ENCODE data around the gene XYLT1. TPM values are rescaled to one million over a fixed set of nuclear protein-coding genes. Genes with fewer than 3 reads are reported as not detected.

Gene XYLT1
- total and polyA plus RNA-seq, 2 of the 13 experiments (the other 11 are each of a cell fraction or from before 2014, with no cell fraction given) = not detected

- TF ChIP-seq ZNF550 (CRISPR knock-in tag; IDR thresholded peaks at IDR 0.05; ENCODE audit: borderline replicate concordance) (no peak), SALL1 (CRISPR knock-in tag; IDR thresholded peaks at IDR 0.05) (peak; percentile 52), EED (CRISPR knock-in tag; IDR thresholded peaks at IDR 0.05) (0 out of 2 replicates have a peak, but pooled peaks have one; percentile 41), KDM5B (CRISPR knock-in tag; IDR thresholded peaks at IDR 0.05; ENCODE audit: borderline replicate concordance) (no peak), LCORL (IDR thresholded peaks at IDR 0.05) (no peak), LCORL (CRISPR knock-in tag; IDR thresholded peaks at IDR 0.05) (peak; percentile 42; the same call in 1 of the 2 replicates), TP53 (CRISPR knock-in tag; conservative IDR thresholded peaks at IDR 0.05) (no peak), ZBED4 (CRISPR knock-in tag; IDR thresholded peaks at IDR 0.05; ENCODE audit: borderline replicate concordance) (no peak), JUND (CRISPR knock-in tag; IDR thresholded peaks at IDR 0.05) (peak; percentile 49; the same call in 1 of the 2 replicates), ZFP36 (IDR thresholded peaks at IDR 0.05; ENCODE audit: borderline replicate concordance, low read depth, low read length, partially characterized antibody) (no peak), SP2 (CRISPR knock-in tag; IDR thresholded peaks at IDR 0.05) (no peak), SOX6 (IDR thresholded peaks at IDR 0.05) (no peak), SOX6 (CRISPR knock-in tag; IDR thresholded peaks at IDR 0.05) (peak; percentile 46; the same call in 1 of the 2 replicates), RXRB (CRISPR knock-in tag; IDR thresholded peaks at IDR 0.05; ENCODE audit: borderline replicate concordance) (0 out of 2 replicates have a peak, but pooled peaks have one; percentile 28), CHD4 (IDR thresholded peaks at IDR 0.05; ENCODE audit: borderline replicate concordance, low read length) (no peak), EP300 (IDR thresholded peaks at IDR 0.05; ENCODE audit: low read depth in 2 of 2, low read length in 2 of 2) (peak in 1 of 2 experiments; percentile 27; a peak in 1 of 4 replicates), EP300 (CRISPR knock-in tag; IDR thresholded peaks at IDR 0.05; ENCODE audit: borderline replicate concordance) (no peak), AHDC1 (CRISPR knock-in tag; IDR thresholded peaks at IDR 0.05; ENCODE audit: borderline replicate concordance) (peak; percentile 82), RARA (CRISPR knock-in tag; IDR thresholded peaks at IDR 0.05) (peak; percentile 1; the same call in 1 of the 2 replicates), CREM (IDR thresholded peaks at IDR 0.05) (peak; percentile 31; the same call in 1 of the 2 replicates), CREM (CRISPR knock-in tag; IDR thresholded peaks at IDR 0.05) (no peak)
These were observed 299.3 kb downstream of the XYLT1 start (continued) for GRCh38 chr16:17171250-17172143.

Measured in HepG2 (cell line).